GM18499 (cell line): Measurements from ENCODE around the gene SPTB.

Source experiments
- ATAC-seq: cut with Tn5 transposase; IDR thresholded peaks from one replicate; pipeline ENCODE4 v1.9.1; 2021; ENCODE audit warnings: moderate number of reproducible peaks; ENCODE audit not compliant: insufficient read depth, unreplicated experiment

Gene SPTB

GRCh38 chr14:64733899-64734298, 145.8 kb downstream of the SPTB start:
- ATAC-seq, result no peak

- no peak for ATAC-seq
These were observed 146.4 kb downstream of the SPTB start for GRCh38 chr14:64733321-64733720.

- ATAC-seq, result no peak
These were observed 147.1 kb downstream of the SPTB start for GRCh38 chr14:64732536-64733120.

- no peak for ATAC-seq
These were observed 147.6 kb downstream of the SPTB start for GRCh38 chr14:64732066-64732465.

GRCh38 chr14:64731141-64731581, 148.5 kb downstream of the SPTB start:
- ATAC-seq, result no peak

GRCh38 chr14:64730681-64731080, 149.0 kb downstream of the SPTB start:
- ATAC-seq, result no peak

GRCh38 chr14:64730061-64730440, 149.7 kb downstream of the SPTB start:
- ATAC-seq, result no peak

GRCh38 chr14:64729386-64730060, 150.2 kb downstream of the SPTB start:
- ATAC-seq, result no peak

GRCh38 chr14:64728856-64729255, 150.9 kb downstream of the SPTB start:
- no peak for ATAC-seq

- ATAC-seq, result no peak
These were observed 151.6 kb downstream of the SPTB start for GRCh38 chr14:64728106-64728505.

- ATAC-seq, result no peak
These were observed 152.1 kb downstream of the SPTB start for GRCh38 chr14:64727551-64728071.

- no peak for ATAC-seq
These were observed 153.2 kb downstream of the SPTB start for GRCh38 chr14:64726585-64726890.

GRCh38 chr14:64725879-64726584, 153.7 kb downstream of the SPTB start:
- no peak for ATAC-seq

- ATAC-seq, result no peak
These were observed 154.4 kb downstream of the SPTB start for GRCh38 chr14:64725261-64725815.

- ATAC-seq, result no peak
These were observed 155.2 kb downstream of the SPTB start for GRCh38 chr14:64724578-64724930.

GRCh38 chr14:64723691-64724577, 155.8 kb downstream of the SPTB start:
- no peak for ATAC-seq

GRCh38 chr14:64722842-64723447, 156.8 kb downstream of the SPTB start:
- no peak for ATAC-seq

GRCh38 chr14:64721899-64722298, 157.8 kb downstream of the SPTB start:
- ATAC-seq, result no peak

- ATAC-seq, result no peak
These were observed 158.3 kb downstream of the SPTB start for GRCh38 chr14:64721391-64721791.

GRCh38 chr14:64720131-64720576, 159.6 kb downstream of the SPTB start:
- no peak for ATAC-seq
